LNCaP clone FGC (cell line): Measurements from ENCODE around the gene AGL.

Experiments
- DNase-seq: peaks from one replicate; pipeline ENCODE4 v3.0.0-alpha.2; 2011; ENCODE audit warnings: low read depth
- H3K4me3 ChIP-seq: 2 replicates; pipeline ENCODE4 v1.5.1; 2011; ENCODE audit warnings: mild to moderate bottlenecking, low read depth, low read length, control low read depth
- TF ChIP-seq, protein P1 (sequence below): IDR thresholded peaks from 2 replicates; pipeline ENCODE4 v1.5.1; 2012; ENCODE audit warnings: mild to moderate bottlenecking; ENCODE audit not compliant: control insufficient read depth, insufficient read depth; ENCODE audit errors: extremely low read depth

AGL gene

GRCh38 chr1:99906535-99906934 is 56.4 kb downstream of the AGL start:
- DNase-seq: no peak
- H3K4me3 ChIP-seq: no peak overlapping the region
- TF ChIP-seq, protein P1, sequence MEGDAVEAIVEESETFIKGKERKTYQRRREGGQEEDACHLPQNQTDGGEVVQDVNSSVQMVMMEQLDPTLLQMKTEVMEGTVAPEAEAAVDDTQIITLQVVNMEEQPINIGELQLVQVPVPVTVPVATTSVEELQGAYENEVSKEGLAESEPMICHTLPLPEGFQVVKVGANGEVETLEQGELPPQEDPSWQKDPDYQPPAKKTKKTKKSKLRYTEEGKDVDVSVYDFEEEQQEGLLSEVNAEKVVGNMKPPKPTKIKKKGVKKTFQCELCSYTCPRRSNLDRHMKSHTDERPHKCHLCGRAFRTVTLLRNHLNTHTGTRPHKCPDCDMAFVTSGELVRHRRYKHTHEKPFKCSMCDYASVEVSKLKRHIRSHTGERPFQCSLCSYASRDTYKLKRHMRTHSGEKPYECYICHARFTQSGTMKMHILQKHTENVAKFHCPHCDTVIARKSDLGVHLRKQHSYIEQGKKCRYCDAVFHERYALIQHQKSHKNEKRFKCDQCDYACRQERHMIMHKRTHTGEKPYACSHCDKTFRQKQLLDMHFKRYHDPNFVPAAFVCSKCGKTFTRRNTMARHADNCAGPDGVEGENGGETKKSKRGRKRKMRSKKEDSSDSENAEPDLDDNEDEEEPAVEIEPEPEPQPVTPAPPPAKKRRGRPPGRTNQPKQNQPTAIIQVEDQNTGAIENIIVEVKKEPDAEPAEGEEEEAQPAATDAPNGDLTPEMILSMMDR: no peak

DNA sequence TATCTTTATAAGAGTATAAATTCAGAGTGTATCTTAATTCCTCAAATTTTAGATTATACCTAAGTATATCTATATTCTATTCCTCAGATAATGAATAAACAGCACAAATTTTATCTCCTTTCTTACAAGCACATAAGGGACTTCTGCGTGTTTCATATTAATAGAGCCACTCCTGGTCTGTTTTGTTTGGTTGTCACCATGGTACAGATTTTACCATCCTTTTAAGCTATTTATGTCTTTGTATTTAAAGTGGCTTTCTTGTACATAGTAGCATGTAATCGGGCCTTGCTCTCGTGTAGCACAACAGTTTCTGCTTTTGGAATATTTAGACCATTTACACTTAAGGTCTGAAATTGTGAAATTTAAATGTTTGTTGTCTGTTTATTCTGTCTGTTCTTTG is 67.1 kb downstream of the AGL start:
- TF ChIP-seq, protein P1: no peak
- H3K4me3 ChIP-seq: no peak overlapping the region
- no peak for DNase-seq

- no peak overlapping the region for H3K4me3 ChIP-seq
- TF ChIP-seq, protein P1: no peak
- DNase-seq: no peak
Measured at GRCh38 chr1:99919220-99919619, 69.1 kb downstream of the AGL start.

DNA sequence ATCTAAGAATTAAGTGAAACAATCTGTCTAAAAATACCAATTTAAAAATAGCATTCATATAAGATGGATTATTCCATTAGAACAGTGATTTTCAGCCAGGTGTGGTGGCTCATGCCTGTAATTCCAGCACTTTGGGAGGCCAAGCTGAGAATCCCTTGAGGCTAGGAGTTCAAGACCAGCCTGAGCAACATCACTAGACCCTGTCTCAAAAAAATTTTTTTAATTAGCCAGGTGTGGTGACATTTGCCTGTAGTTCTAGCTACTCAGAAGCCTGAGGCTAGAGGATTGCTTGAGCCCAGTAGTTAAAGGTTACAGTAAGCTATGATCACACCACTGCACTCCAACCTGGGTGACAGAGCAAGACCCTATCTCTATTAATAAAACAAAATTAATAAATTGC is 84.6 kb downstream of the AGL start:
- TF ChIP-seq, protein P1: no peak
- no peak overlapping the region for H3K4me3 ChIP-seq
- DNase-seq: no peak

- TF ChIP-seq, protein P1: no peak
- DNase-seq: no peak
Measured at GRCh38 chr1:99935534-99935933, 85.4 kb downstream of the AGL start.

DNA sequence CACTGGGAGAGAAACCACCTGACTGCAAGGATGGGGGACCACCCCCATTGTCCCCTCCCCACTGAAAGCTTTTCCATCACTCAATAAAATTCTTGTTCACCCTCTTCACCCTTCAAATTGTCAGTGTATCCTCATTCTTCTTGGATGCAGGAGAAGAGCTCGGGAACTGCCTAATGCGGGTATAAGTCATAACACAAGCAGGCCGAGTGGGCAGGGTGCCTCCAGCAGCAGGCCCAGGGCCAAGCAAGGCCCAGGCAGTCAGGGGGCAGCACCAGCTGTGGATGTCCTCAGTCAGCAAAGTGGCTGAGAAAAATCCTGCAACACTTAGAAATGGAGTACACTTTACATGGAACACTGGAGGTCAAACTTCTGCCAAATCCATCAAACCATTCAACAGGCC is 85.9 kb downstream of the AGL start:
- no peak overlapping the region for H3K4me3 ChIP-seq
- TF ChIP-seq, protein P1: no peak

More at GRCh38 chr1:99935534-99935933, 85.4 kb downstream of the AGL start:
- H3K4me3 ChIP-seq: no peak overlapping the region

DNA sequence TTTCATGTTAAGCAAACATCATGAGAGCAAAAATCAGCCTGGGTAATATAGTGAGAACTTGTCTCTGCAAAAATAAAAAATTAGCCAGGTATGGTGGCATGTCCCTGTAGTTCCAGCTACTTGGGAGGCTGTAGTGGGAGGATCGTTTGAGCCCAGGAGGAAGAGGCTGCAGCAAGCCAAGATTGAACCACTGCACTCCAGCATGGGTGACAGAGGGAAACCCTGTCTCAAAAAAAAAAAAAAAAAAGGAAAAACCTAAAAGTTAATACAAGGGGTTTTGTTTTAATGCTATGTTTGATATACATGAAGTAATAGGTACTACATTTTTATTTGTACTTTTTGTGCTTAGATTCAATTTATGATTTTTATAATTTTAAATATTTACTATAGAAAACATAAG is 92.6 kb downstream of the AGL start:
- DNase-seq: no peak
- TF ChIP-seq, protein P1: no peak
- no peak overlapping the region for H3K4me3 ChIP-seq

More for the DNA sequence above, 85.9 kb downstream of the AGL start:
- no peak for DNase-seq
